GF-D8 (cell line): ENCODE results near the gene GPNMB.

Experiments
- DNase-seq: peaks from one replicate; lab custom pipeline; 2025; lab: John Stamatoyannopoulos, UW

GPNMB gene

GRCh38 chr7:23306936-23307521 lies 60.5 kb downstream of the GPNMB start:
- DNase-seq = no peak

- no peak for DNase-seq
These were observed 62.2 kb downstream of the GPNMB start for GRCh38 chr7:23308754-23309153.

DNA sequence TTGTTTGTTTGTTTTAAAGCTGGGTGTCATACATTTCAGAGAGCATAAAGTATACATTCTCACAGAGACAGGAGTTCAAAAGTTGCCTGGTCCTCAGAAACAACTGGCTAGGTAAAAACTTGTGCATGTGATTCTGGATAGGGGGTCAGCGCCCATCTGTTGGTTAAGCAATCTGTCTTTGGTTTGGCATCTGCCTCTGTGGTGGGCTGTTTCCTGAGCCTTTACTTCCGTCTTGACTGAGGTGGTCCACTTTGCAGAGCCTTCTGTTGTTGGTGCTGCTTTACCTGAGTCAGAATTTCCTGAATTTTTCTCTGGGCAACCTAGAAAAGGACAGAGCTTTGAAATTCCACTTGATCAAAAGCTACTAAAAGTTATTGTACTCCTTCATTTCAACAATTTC lies 65.6 kb downstream of the GPNMB start:
- peak; percentile 7 for DNase-seq

DNA sequence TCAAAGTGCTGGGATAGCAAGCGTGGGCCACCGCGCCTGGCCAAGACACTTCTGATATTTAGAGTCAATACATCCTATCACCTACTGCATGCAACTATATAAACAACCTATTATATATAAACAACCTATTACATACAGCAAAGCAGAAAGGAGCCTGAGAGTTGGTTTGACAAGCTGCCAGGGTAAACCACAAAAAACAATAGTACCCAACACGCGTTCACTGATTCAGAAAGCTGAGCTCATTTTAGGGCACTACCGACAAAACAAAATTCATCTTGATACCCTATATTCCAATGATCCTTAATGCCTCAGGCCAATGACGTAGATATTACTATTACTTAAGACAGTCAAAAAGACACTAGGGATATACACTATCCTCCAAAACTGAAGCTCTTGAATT lies 68.8 kb downstream of the GPNMB start:
- no peak for DNase-seq
